ENCODE data around the gene CPPED1. TPM values are rescaled to one million over a fixed set of nuclear protein-coding genes. Genes with fewer than 3 reads are reported as not detected.

CPPED1 gene
- total and polyA plus RNA-seq, 2 of the 4 experiments (the other 2 are of a cell fraction): 5.1 to 6.5 TPM

GRCh38 chr16:12719972-12720371, 83.7 kb downstream of the CPPED1 start:
- H2BK5ac ChIP-seq (ENCODE audit: low read depth, low read length, poor library complexity, severe bottlenecking): no peak overlapping the region
- H2AK5ac ChIP-seq (ENCODE audit: low read depth, low read length): no peak overlapping the region
- no peak overlapping the region for H3K18ac ChIP-seq (ENCODE audit: low read depth, low read length)
- H3K4me2 ChIP-seq (ENCODE audit: low read depth, low read length): no peak overlapping the region
- TF ChIP-seq BHLHE40 (IDR thresholded peaks at IDR 0.05; ENCODE audit: low read depth, low read length) (no peak), CHD1 (IDR thresholded peaks at IDR 0.05; ENCODE audit: low read depth, low read length) (no peak), CTCF (conservative IDR thresholded peaks at IDR 0.05; ENCODE audit: low read depth, low read length) (no peak), MXI1 (IDR thresholded peaks at IDR 0.05; ENCODE audit: borderline replicate concordance, low read depth, low read length) (no peak), RCOR1 (IDR thresholded peaks at IDR 0.05; ENCODE audit: insufficient replicate concordance, low read length) (no peak), FOS (IDR thresholded peaks at IDR 0.05; ENCODE audit: low read depth, low read length) (no peak), ELK1 (IDR thresholded peaks at IDR 0.05; ENCODE audit: borderline replicate concordance, low read depth, low read length) (no peak), SMC3 (IDR thresholded peaks at IDR 0.05; ENCODE audit: low read depth, low read length) (no peak), MAZ (IDR thresholded peaks at IDR 0.05; ENCODE audit: borderline replicate concordance, low read depth, low read length) (no peak), RAD21 (IDR thresholded peaks at IDR 0.05; ENCODE audit: low read length) (no peak)
- H3K4ac ChIP-seq (ENCODE audit: low read depth, low read length): no peak overlapping the region
- no peaks in the 10 kb centered on the region for H3K36me3 ChIP-seq (ENCODE audit: control insufficient read depth, insufficient read depth, low read length)
- H3K9ac ChIP-seq (ENCODE audit: low read depth, low read length): no peak overlapping the region
- H3K27me3 ChIP-seq (ENCODE audit: control insufficient read depth, insufficient read depth, low read length): no peaks in the 10 kb centered on the region
- no peaks in the 10 kb centered on the region for H3K4me1 ChIP-seq (ENCODE audit: control insufficient read depth, insufficient read depth, low read length)
- no peaks in the 10 kb centered on the region for H3K79me1 ChIP-seq (ENCODE audit: low read depth in 1 of 2, low read length in 2 of 2)
- WGBS, 2 experiments (ENCODE audit: extremely low coverage in 2 of 2, insufficient read length in 1 of 2): no CpG with 5 or more reads among the region's 4 CpGs
- in situ Hi-C loops (cut with MboI; ENCODE audit: low sequenced_read_pairs) (no loop called here), dilution Hi-C loops (cut with HindIII; ENCODE audit: low sequenced_read_pairs, unreplicated experiment) (no loop called here), intact Hi-C loops (cut with micrococcal nuclease) (no loop called here)
- BruUV-seq (replicated peaks): no TSS peak
- no peak overlapping the region for H3K27ac ChIP-seq (ENCODE audit: insufficient read depth, low read length)
- H2AK9ac ChIP-seq (replicated peaks; ENCODE audit: low read depth, low read length, poor library complexity): no peak overlapping the region
- H3K14ac ChIP-seq (replicated peaks; ENCODE audit: low read depth, low read length): no peak overlapping the region
- H4K91ac ChIP-seq (ENCODE audit: insufficient read depth, low read depth, low read length): no peak overlapping the region
- no peak overlapping the region for H2BK20ac ChIP-seq (ENCODE audit: low read depth, low read length)
- ATAC-seq (ENCODE audit: low read depth) (no peak), DNase-seq (no peak)
- no peak overlapping the region for H4K5ac ChIP-seq (ENCODE audit: low read depth, low read length)
- no peaks in the 10 kb centered on the region for H3K9me3 ChIP-seq (ENCODE audit: control insufficient read depth, insufficient read depth, low read length)
- no peak overlapping the region for H2AFZ ChIP-seq (replicated peaks; ENCODE audit: low read length, poor library complexity)
- ChIA-PET CTCF (no interaction called here), POLR2A (ENCODE audit: unreplicated experiment) (no interaction called here)
- H2BK15ac ChIP-seq (ENCODE audit: low read depth, low read length): no peak overlapping the region
- H3K23ac ChIP-seq (ENCODE audit: low read depth, low read length): no peak overlapping the region
- no peak overlapping the region for H3K4me3 ChIP-seq (ENCODE audit: insufficient read depth, low read depth, low read length)
- H4K8ac ChIP-seq (ENCODE audit: low read depth in 2 of 2, low read length in 2 of 2): no peak overlapping the region
- H4K20me1 ChIP-seq (ENCODE audit: insufficient read depth, low read length): no peaks in the 10 kb centered on the region
- H3K56ac ChIP-seq (ENCODE audit: extremely low read depth, insufficient read depth, low read length): no peak overlapping the region
- no peak overlapping the region for H2BK120ac ChIP-seq (ENCODE audit: low read depth, low read length)
- H3K9me1 ChIP-seq (ENCODE audit: insufficient read depth, low read length): no peaks in the 10 kb centered on the region

All from IMR-90 (cell line).